Measurements from ENCODE around the gene ACSBG1.

The ACSBG1 gene

GRCh38 chr15:78194568-78194925, 39.8 kb downstream of the ACSBG1 start:
- TF ChIP-seq EZH2 (IDR thresholded peaks at IDR 0.05; ENCODE audit: borderline replicate concordance, low read depth, low read length, severe bottlenecking): no peak
- TF ChIP-seq, protein P1, sequence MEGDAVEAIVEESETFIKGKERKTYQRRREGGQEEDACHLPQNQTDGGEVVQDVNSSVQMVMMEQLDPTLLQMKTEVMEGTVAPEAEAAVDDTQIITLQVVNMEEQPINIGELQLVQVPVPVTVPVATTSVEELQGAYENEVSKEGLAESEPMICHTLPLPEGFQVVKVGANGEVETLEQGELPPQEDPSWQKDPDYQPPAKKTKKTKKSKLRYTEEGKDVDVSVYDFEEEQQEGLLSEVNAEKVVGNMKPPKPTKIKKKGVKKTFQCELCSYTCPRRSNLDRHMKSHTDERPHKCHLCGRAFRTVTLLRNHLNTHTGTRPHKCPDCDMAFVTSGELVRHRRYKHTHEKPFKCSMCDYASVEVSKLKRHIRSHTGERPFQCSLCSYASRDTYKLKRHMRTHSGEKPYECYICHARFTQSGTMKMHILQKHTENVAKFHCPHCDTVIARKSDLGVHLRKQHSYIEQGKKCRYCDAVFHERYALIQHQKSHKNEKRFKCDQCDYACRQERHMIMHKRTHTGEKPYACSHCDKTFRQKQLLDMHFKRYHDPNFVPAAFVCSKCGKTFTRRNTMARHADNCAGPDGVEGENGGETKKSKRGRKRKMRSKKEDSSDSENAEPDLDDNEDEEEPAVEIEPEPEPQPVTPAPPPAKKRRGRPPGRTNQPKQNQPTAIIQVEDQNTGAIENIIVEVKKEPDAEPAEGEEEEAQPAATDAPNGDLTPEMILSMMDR (IDR thresholded peaks at IDR 0.05; ENCODE audit: borderline replicate concordance, extremely low read depth, low read length, poor library complexity, severe bottlenecking): no peak
- DNase-seq (no peak), ATAC-seq (ENCODE audit: insufficient read depth, low read depth) (no peak)
- no peak overlapping the region for H3K27ac ChIP-seq (ENCODE audit: low read length)
- H3K4me1 ChIP-seq (ENCODE audit: insufficient read depth, low read length): peaks cover 6% of the 10 kb centered on the region
- H4K20me1 ChIP-seq (ENCODE audit: insufficient read depth, low read length): no peaks in the 10 kb centered on the region
- no peak overlapping the region for H2AFZ ChIP-seq (ENCODE audit: low read depth, low read length)
- H3K36me3 ChIP-seq (ENCODE audit: insufficient read depth, low read length): no peaks in the 10 kb centered on the region
- no peaks in the 10 kb centered on the region for H3K27me3 ChIP-seq (ENCODE audit: insufficient read depth, low read length, poor library complexity)
- H3K4me3 ChIP-seq (ENCODE audit: low read depth in 1 of 2, low read length in 2 of 2): no peak overlapping the region
- no peaks in the 10 kb centered on the region for H3K79me2 ChIP-seq (ENCODE audit: insufficient read depth, low read length)
- no peaks in the 10 kb centered on the region for H3K9me3 ChIP-seq (ENCODE audit: insufficient read depth, low read length, severe bottlenecking)
- H3K9ac ChIP-seq (ENCODE audit: low read depth, low read length): no peak overlapping the region
- no peak overlapping the region for H3K4me2 ChIP-seq (ENCODE audit: insufficient read depth, low read length)

GRCh38 chr15:78193731-78194567, 40.4 kb downstream of the ACSBG1 start:
- H3K4me3 ChIP-seq (ENCODE audit: low read depth in 1 of 2, low read length in 2 of 2): no peak overlapping the region
- H3K4me1 ChIP-seq (ENCODE audit: insufficient read depth, low read length): peaks cover 6% of the 10 kb centered on the region
- H4K20me1 ChIP-seq (ENCODE audit: insufficient read depth, low read length): no peaks in the 10 kb centered on the region
- H3K9me3 ChIP-seq (ENCODE audit: insufficient read depth, low read length, severe bottlenecking): no peaks in the 10 kb centered on the region
- TF ChIP-seq, protein P1 (IDR thresholded peaks at IDR 0.05; ENCODE audit: borderline replicate concordance, extremely low read depth, low read length, poor library complexity, severe bottlenecking): no peak
- no peak for TF ChIP-seq EZH2 (IDR thresholded peaks at IDR 0.05; ENCODE audit: borderline replicate concordance, low read depth, low read length, severe bottlenecking)
- no peaks in the 10 kb centered on the region for H3K36me3 ChIP-seq (ENCODE audit: insufficient read depth, low read length)
- no peaks in the 10 kb centered on the region for H3K79me2 ChIP-seq (ENCODE audit: insufficient read depth, low read length)
- no peak overlapping the region for H3K9ac ChIP-seq (ENCODE audit: low read depth, low read length)
- H3K27me3 ChIP-seq (ENCODE audit: insufficient read depth, low read length, poor library complexity): no peaks in the 10 kb centered on the region
- H2AFZ ChIP-seq (ENCODE audit: low read depth, low read length): no peak overlapping the region
- no peak overlapping the region; the same call in 1 of the 2 replicates for H3K27ac ChIP-seq (ENCODE audit: low read length)
- no peak for ATAC-seq (ENCODE audit: insufficient read depth, low read depth)
- DNase-seq: no peak
- no peak overlapping the region for H3K4me2 ChIP-seq (ENCODE audit: insufficient read depth, low read length)

DNA sequence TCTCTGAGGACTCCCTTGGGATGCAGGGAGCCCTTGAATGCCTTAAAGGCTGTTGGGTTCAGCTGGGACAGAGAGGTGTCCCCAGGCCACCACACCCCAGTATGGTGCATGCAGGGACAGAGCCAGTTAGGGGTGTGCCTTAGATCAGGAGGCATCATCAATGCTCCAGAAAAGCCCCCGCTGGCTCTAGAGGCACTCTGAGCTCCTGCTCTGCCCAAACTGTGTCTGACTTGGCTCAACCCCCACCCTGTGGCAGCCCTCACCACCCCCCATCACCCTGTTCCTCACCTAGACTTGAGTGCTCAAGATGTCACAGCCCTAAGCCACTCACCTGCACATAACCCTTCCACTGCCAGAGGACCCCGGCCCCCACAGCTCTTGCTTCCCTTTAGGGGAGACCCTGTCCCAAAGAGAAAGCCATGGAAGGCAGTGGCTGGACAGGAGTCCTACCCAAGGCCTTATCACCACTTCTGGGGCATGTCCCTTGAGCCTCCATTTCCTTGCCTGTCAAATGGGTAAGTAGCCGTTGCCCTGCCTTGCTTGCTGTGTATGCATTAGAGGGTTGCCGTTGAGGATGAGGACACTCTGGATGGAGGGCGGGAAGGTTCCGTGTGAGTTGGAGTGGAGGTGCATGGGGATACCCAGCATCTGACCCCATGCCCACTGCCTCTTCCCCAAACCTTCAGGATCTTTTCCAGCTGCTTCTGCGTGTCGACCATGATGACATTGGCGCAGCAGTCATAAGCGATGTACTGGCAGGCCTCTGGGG, 41.4 kb downstream of the ACSBG1 start:
- Histone ChIP-seq H3K4me2 (ENCODE audit: insufficient read depth, low read length) (no peak overlapping the region), H4K20me1 (ENCODE audit: insufficient read depth, low read length) (no peaks in the 10 kb centered on the region), H3K36me3 (ENCODE audit: insufficient read depth, low read length) (no peaks in the 10 kb centered on the region), H3K4me1 (ENCODE audit: insufficient read depth, low read length) (peaks cover 6% of the 10 kb centered on the region), H3K27me3 (ENCODE audit: insufficient read depth, low read length, poor library complexity) (no peaks in the 10 kb centered on the region), H2AFZ (ENCODE audit: low read depth, low read length) (no peak overlapping the region), H3K9me3 (ENCODE audit: insufficient read depth, low read length, severe bottlenecking) (no peaks in the 10 kb centered on the region), H3K9ac (ENCODE audit: low read depth, low read length) (no peak overlapping the region), H3K27ac (ENCODE audit: low read length) (no peak overlapping the region), H3K79me2 (ENCODE audit: insufficient read depth, low read length) (no peaks in the 10 kb centered on the region), H3K4me3 (ENCODE audit: low read depth in 1 of 2, low read length in 2 of 2) (no peak overlapping the region)
- no peak for TF ChIP-seq EZH2 (IDR thresholded peaks at IDR 0.05; ENCODE audit: borderline replicate concordance, low read depth, low read length, severe bottlenecking)
- TF ChIP-seq, protein P1 (IDR thresholded peaks at IDR 0.05; ENCODE audit: borderline replicate concordance, extremely low read depth, low read length, poor library complexity, severe bottlenecking): no peak
- ATAC-seq (ENCODE audit: insufficient read depth, low read depth) (no peak), DNase-seq (no peak)

Measured in DND-41 (cell line).